ENCODE measurements around the gene DHCR24. TPM values are rescaled to one million over a fixed set of nuclear protein-coding genes. Genes with fewer than 3 reads are reported as not detected.

DHCR24 gene
- total RNA-seq, 1 donor from 2014 or later, result 141 TPM

GRCh38 chr1:54869173-54869851 is 17.7 kb downstream of the DHCR24 start:
- Histone ChIP-seq H3K4me1 (no peaks in the 10 kb centered on the region), H3K4me3 (no peak overlapping the region), H3K27me3 (no peaks in the 10 kb centered on the region), H3K27ac (no peak overlapping the region), H3K9me3 (no peaks in the 10 kb centered on the region), H3K36me3 (peaks cover 0 to 52% of the 10 kb centered on the region in 2 donors)
- intact Hi-C loops (cut with DNase I), result no loop called here
- no peak for DNase-seq (ENCODE audit: extremely low spot score in 2 of 2)
- TF ChIP-seq POLR2AphosphoS5 (IDR thresholded peaks at IDR 0.05; ENCODE audit: insufficient read depth in 1 of 2, low read depth in 1 of 2) (no peak), POLR2A (IDR thresholded peaks at IDR 0.05) (no peak), CTCF (IDR thresholded peaks at IDR 0.05) (no peak)

GRCh38 chr1:54867717-54868057 is 19.3 kb downstream of the DHCR24 start:
- no peaks in the 10 kb centered on the region for H3K9me3 ChIP-seq
- DNase-seq (ENCODE audit: extremely low spot score in 2 of 2), result no peak
- TF ChIP-seq CTCF (IDR thresholded peaks at IDR 0.05) (no peak), POLR2AphosphoS5 (IDR thresholded peaks at IDR 0.05; ENCODE audit: insufficient read depth in 1 of 2, low read depth in 1 of 2) (no peak), POLR2A (IDR thresholded peaks at IDR 0.05) (no peak)
- no peak overlapping the region for H3K27ac ChIP-seq
- no peaks in the 10 kb centered on the region for H3K4me1 ChIP-seq
- peaks cover 0 to 47% of the 10 kb centered on the region in 2 donors for H3K36me3 ChIP-seq
- H3K4me3 ChIP-seq, result no peak overlapping the region
- H3K27me3 ChIP-seq, result no peaks in the 10 kb centered on the region
- intact Hi-C loops (cut with DNase I), result no loop called here

- TF ChIP-seq POLR2AphosphoS5 (IDR thresholded peaks at IDR 0.05; ENCODE audit: insufficient read depth in 1 of 2, low read depth in 1 of 2), result no peak
- no peak for TF ChIP-seq POLR2A (IDR thresholded peaks at IDR 0.05)
- no peak for TF ChIP-seq CTCF (IDR thresholded peaks at IDR 0.05)
- peaks cover 0 to 46% of the 10 kb centered on the region in 2 donors for H3K36me3 ChIP-seq
- H3K4me1 ChIP-seq, result no peaks in the 10 kb centered on the region
- no peak overlapping the region for H3K4me3 ChIP-seq
- H3K27ac ChIP-seq, result no peak overlapping the region
- no peaks in the 10 kb centered on the region for H3K27me3 ChIP-seq
- H3K9me3 ChIP-seq, result no peaks in the 10 kb centered on the region
- intact Hi-C loops (cut with DNase I), result no loop called here
- DNase-seq (ENCODE audit: extremely low spot score in 2 of 2), result no peak
Observed at GRCh38 chr1:54866801-54867716, 19.9 kb downstream of the DHCR24 start.

GRCh38 chr1:54865238-54866073 is 21.5 kb downstream of the DHCR24 start:
- intact Hi-C loops (cut with DNase I), result no loop called here
- DNase-seq (ENCODE audit: extremely low spot score in 2 of 2), result peak in 1 of 2 donors; percentile 74
- no peaks in the 10 kb centered on the region for H3K4me1 ChIP-seq
- no peak overlapping the region for H3K4me3 ChIP-seq
- H3K27me3 ChIP-seq, result no peaks in the 10 kb centered on the region
- TF ChIP-seq CTCF (IDR thresholded peaks at IDR 0.05), result no peak
- no peak for TF ChIP-seq POLR2AphosphoS5 (IDR thresholded peaks at IDR 0.05; ENCODE audit: insufficient read depth in 1 of 2, low read depth in 1 of 2)
- TF ChIP-seq POLR2A (IDR thresholded peaks at IDR 0.05), result no peak
- no peaks in the 10 kb centered on the region for H3K9me3 ChIP-seq
- H3K36me3 ChIP-seq, result peaks cover 0 to 45% of the 10 kb centered on the region in 2 donors
- no peak overlapping the region for H3K27ac ChIP-seq

Data from vagina (tissue), 2 donors.